ENCODE measurements around the gene RINT1.
A peak's percentile ranks its signal among the peaks of the same experiment; 100 is the strongest.
"Not testable (repeated sequence)": the region's sequence is repeated elsewhere in the genome, so short reads cannot be mapped to it uniquely, and the experiment has no call there.

Gene RINT1

GRCh38 chr7:105531792-105532671 lies at the start of gene RINT1:
Gene RINT1, plus strand, starts transcription at chr7:105532201. Its CDS starts 115 bp downstream, at chr7:105532316.
- peak; percentile 82 for DNase-seq (ENCODE audit: low read depth)

GRCh38 chr7:105487579-105488571 lies 44.1 kb upstream of the RINT1 start:
- no peak for DNase-seq (ENCODE audit: low read depth)

- no peak for DNase-seq (ENCODE audit: low read depth)
Measured at GRCh38 chr7:105489409-105489808, 42.6 kb upstream of the RINT1 start.

GRCh38 chr7:105493196-105493922 lies 38.6 kb upstream of the RINT1 start:
- DNase-seq (ENCODE audit: low read depth): no peak

- DNase-seq (ENCODE audit: low read depth): no peak
Measured at GRCh38 chr7:105493923-105494315, 38.1 kb upstream of the RINT1 start.

- DNase-seq (ENCODE audit: low read depth): no peak
Measured at GRCh38 chr7:105496521-105496920, 35.5 kb upstream of the RINT1 start.

GRCh38 chr7:105497016-105497415 lies 35.0 kb upstream of the RINT1 start:
- DNase-seq (ENCODE audit: low read depth): no peak

GRCh38 chr7:105502173-105502572 lies 29.8 kb upstream of the RINT1 start:
- no peak for DNase-seq (ENCODE audit: low read depth)

GRCh38 chr7:105512415-105512814 lies 19.6 kb upstream of the RINT1 start:
- DNase-seq (ENCODE audit: low read depth): no peak

GRCh38 chr7:105512926-105513526 lies 19.0 kb upstream of the RINT1 start:
- no peak for DNase-seq (ENCODE audit: low read depth)

- not testable (repeated sequence) for DNase-seq (ENCODE audit: low read depth)
Measured at GRCh38 chr7:105515610-105516009, 16.4 kb upstream of the RINT1 start.

GRCh38 chr7:105519353-105519752 lies 12.6 kb upstream of the RINT1 start:
- DNase-seq (ENCODE audit: low read depth): no peak

- DNase-seq (ENCODE audit: low read depth): not testable (repeated sequence)
Measured at GRCh38 chr7:105520620-105521019, 11.4 kb upstream of the RINT1 start.

GRCh38 chr7:105521027-105521716 lies 10.8 kb upstream of the RINT1 start:
- DNase-seq (ENCODE audit: low read depth): peak; percentile 24

- DNase-seq (ENCODE audit: low read depth): peak; percentile 79
Measured at GRCh38 chr7:105521717-105522463, 10.1 kb upstream of the RINT1 start, which contains the start of gene PUS7. Gene PUS7, minus strand, starts transcription at chr7:105522271. Its CDS starts 13,759 bp downstream, at chr7:105508512.

GRCh38 chr7:105524423-105524822 lies 7.6 kb upstream of the RINT1 start:
- not testable (repeated sequence) for DNase-seq (ENCODE audit: low read depth)

GRCh38 chr7:105524840-105525239 lies 7.2 kb upstream of the RINT1 start:
- DNase-seq (ENCODE audit: low read depth): no peak

GRCh38 chr7:105527737-105528136 lies 4.3 kb upstream of the RINT1 start:
- not testable (repeated sequence) for DNase-seq (ENCODE audit: low read depth)

- no peak for DNase-seq (ENCODE audit: low read depth)
Measured at GRCh38 chr7:105530126-105530525, 1.9 kb upstream of the RINT1 start.

- no peak for DNase-seq (ENCODE audit: low read depth)
Measured at GRCh38 chr7:105530546-105530945, 1.5 kb upstream of the RINT1 start.
